K562 (cell line): ENCODE data around the gene FMO1. TPM values are rescaled to one million over a fixed set of nuclear protein-coding genes. Genes with fewer than 3 reads are reported as not detected.

Experiments used
- ATAC-seq: fragments of 200-7000 bp; cut with Tn5 transposase; 3 replicates; pipeline ENCODE4 v1.9.1; 2020; ENCODE audit warnings: moderate library complexity
- BruUV-seq: library from RNA; stranded (reverse); fragments of 400-500 nt; replicated peaks from 2 replicates; lab custom pipeline; 2021; lab: Mats Ljungman, UMichigan
- CTCF ChIA-PET: fragments of 300-600 bp; formaldehyde crosslinking; extraction: SDS; loops from one replicate; lab custom pipeline; 2021; ENCODE audit warnings: low intra/inter-chr PET ratio; lab: Yijun Ruan, JAX
- POLR2A ChIA-PET: fragments of 300-600, 350-650 bp; sonication (Branson Sonifier 250); formaldehyde crosslinking; extraction: SDS; loops from one replicate; lab custom pipeline; 2021; ENCODE audit warnings: antibody characterized with exemption, inconsistent platforms; lab: Yijun Ruan, JAX
- DNase-seq, 4 experiments: peaks; one replicate each; pipeline versions ENCODE4 v3.0.0 to v3.0.0-alpha.2; 2011 to 2018; ENCODE audit warnings: low spot score in 3 of 4, mixed read lengths in 3 of 4; ENCODE audit errors: extremely low read depth in 1 of 4
- FAIRE-seq: peaks from 2 replicates; lab custom pipeline; 2011; peaks lifted over from hg19 to GRCh38; lab: Jason Lieb, UNC
- H2AFZ ChIP-seq: 2 replicates; pipeline ENCODE4 v1.6.0; 2011; ENCODE audit warnings: low read depth, low read length, control low read depth, inconsistent platforms
- H3K27ac ChIP-seq: fragments of 200-600 bp; 3 replicates; pipeline ENCODE4 v1.8.0; 2011; ENCODE audit warnings: low read depth, mild to moderate bottlenecking, control low read depth, inconsistent platforms, low read length, moderate library complexity, mixed read lengths; ENCODE audit errors: extremely low read depth
- H3K27me3 ChIP-seq, 2 experiments: fragments of 300-600 bp in 1 of 2; 2 replicates in 1 of 2; 3 replicates in 1 of 2; pipeline versions ENCODE4 v1.6.0 to v1.8.0; 2011; ENCODE audit warnings: inconsistent platforms in 2 of 2, low read length in 2 of 2, mild to moderate bottlenecking in 1 of 2, mixed read lengths in 1 of 2, moderate library complexity in 1 of 2; ENCODE audit not compliant: control insufficient read depth in 2 of 2, insufficient read depth in 2 of 2
- H3K36me3 ChIP-seq: fragments of 300-600 bp; 3 replicates; pipeline ENCODE4 v1.8.0; 2011; ENCODE audit warnings: mild to moderate bottlenecking, low read length, inconsistent platforms; ENCODE audit not compliant: control insufficient read depth, insufficient read depth
- H3K4me1 ChIP-seq, 2 experiments: fragments of 200-600 bp in 1 of 2; replicated peaks in 1 of 2; 2 replicates in 1 of 2; 3 replicates in 1 of 2; pipeline versions ENCODE4 v1.5.1 to v1.8.0; 2011; ENCODE audit warnings: inconsistent platforms in 2 of 2, low read length in 2 of 2, mild to moderate bottlenecking in 1 of 2, mixed read lengths in 1 of 2, moderate library complexity in 1 of 2; ENCODE audit not compliant: control insufficient read depth in 2 of 2, insufficient read depth in 2 of 2
- H3K4me2 ChIP-seq: 2 replicates; pipeline ENCODE4 v1.6.1; 2011; ENCODE audit warnings: low read length, control low read depth, inconsistent platforms, mixed read lengths; ENCODE audit not compliant: insufficient read depth
- H3K4me3 ChIP-seq: fragments of 200-600 bp; sonication (generic), shearing (Covaris generic); 2 replicates; pipeline ENCODE4 v1.5.1; 2016; ENCODE audit warnings: control low read depth, inconsistent platforms
- H3K79me2 ChIP-seq: fragments of 200-600 bp; 3 replicates; pipeline ENCODE4 v1.8.0; 2011; ENCODE audit warnings: low read length, inconsistent platforms; ENCODE audit not compliant: control insufficient read depth, insufficient read depth
- H3K9ac ChIP-seq, 2 experiments: 2 replicates each; pipeline versions ENCODE4 v1.6.0 to v1.6.1; 2011; ENCODE audit warnings: low read depth in 2 of 2, low read length in 2 of 2, control low read depth in 1 of 2, inconsistent platforms in 1 of 2, mild to moderate bottlenecking in 1 of 2, mixed read lengths in 1 of 2; ENCODE audit not compliant: insufficient read depth in 1 of 2
- H3K9me1 ChIP-seq: one replicate; pipeline ENCODE4 v1.6.0; 2011; ENCODE audit warnings: inconsistent platforms, mild to moderate bottlenecking, low read length, moderate library complexity; ENCODE audit not compliant: control insufficient read depth, insufficient read depth
- H3K9me3 ChIP-seq: replicated peaks from 2 replicates; pipeline ENCODE4 v1.5.1; 2011; ENCODE audit warnings: low read depth, low read length, inconsistent platforms; ENCODE audit not compliant: control insufficient read depth, insufficient read depth
- H4K20me1 ChIP-seq: replicated peaks from 2 replicates; pipeline ENCODE4 v1.6.1; 2011; ENCODE audit warnings: low read length, inconsistent platforms, mixed read lengths; ENCODE audit not compliant: control insufficient read depth, insufficient read depth
- BRF1 ChIP-seq: IDR thresholded peaks from 3 replicates; pipeline ENCODE4 v1.6.1; 2011; ENCODE audit warnings: borderline replicate concordance, mild to moderate bottlenecking; ENCODE audit not compliant: insufficient read length; ENCODE audit errors: extremely low read depth
- CTCF ChIP-seq, 3 experiments: IDR thresholded peaks in 2 of 3; conservative IDR thresholded peaks in 1 of 3; 2 replicates each; pipeline ENCODE4 v1.5.1; 2011 to 2012; ENCODE audit warnings: low read length in 3 of 3, mild to moderate bottlenecking in 3 of 3, control low read depth in 2 of 3, improper control_type of control experiment in 1 of 3, inconsistent platforms in 1 of 3, low read depth in 1 of 3, mixed read lengths in 1 of 3, moderate library complexity in 1 of 3; ENCODE audit not compliant: insufficient read depth in 2 of 3
- KAT2B ChIP-seq: IDR thresholded peaks from one replicate; pipeline ENCODE4 v1.6.1; 2012; ENCODE audit warnings: low read depth, mild to moderate bottlenecking, control low read depth, inconsistent platforms, low read length, moderate library complexity
- MAZ ChIP-seq, 2 experiments: fragments of 450-650 bp in 1 of 2; sonication (generic) in 1 of 2; formaldehyde crosslinking; IDR thresholded peaks in 1 of 2; conservative IDR thresholded peaks in 1 of 2; 2 replicates each; pipeline versions ENCODE4 v1.4.0 to v1.5.0; 2020; ENCODE audit warnings: mild to moderate bottlenecking in 1 of 2, missing genetic modification reagents in 1 of 2
- MIER1 ChIP-seq: fragments of 450-650 bp; IDR thresholded peaks from 2 replicates; pipeline ENCODE4 v1.6.1; 2016; ENCODE audit warnings: antibody characterized with exemption, mild to moderate bottlenecking, low read depth
- POLR2AphosphoS2 ChIP-seq: IDR thresholded peaks from 2 replicates; pipeline ENCODE4 v1.6.1; 2012; ENCODE audit warnings: low read length, improper control_type of control experiment
- PYGO2 ChIP-seq: fragments of 450-650 bp; IDR thresholded peaks from 2 replicates; pipeline ENCODE4 v1.6.1; 2016; ENCODE audit warnings: mild to moderate bottlenecking, missing genetic modification characterization, moderate library complexity, missing compliant biosample characterization
- ZNF253 ChIP-seq: fragments of 250-450 bp; sonication (Bioruptor Pico); conservative IDR thresholded peaks from 2 replicates; pipeline ENCODE4 v1.6.1; 2021; ENCODE audit warnings: mild to moderate bottlenecking
- ZNF583 ChIP-seq: fragments of 250-450 bp; sonication (Bioruptor Pico); IDR thresholded peaks from 2 replicates; pipeline ENCODE4 v1.4.0; 2020
- ZNF740 ChIP-seq, 3 experiments: fragments of 200-800 bp in 1 of 3; sonication (Bioruptor generic) in 1 of 3; sonication (generic) in 1 of 3; formaldehyde crosslinking in 1 of 3; IDR thresholded peaks; 2 replicates each; pipeline versions ENCODE4 v1.6.1 to v1.8.0; 2016 to 2022; ENCODE audit warnings: mild to moderate bottlenecking in 2 of 3, missing compliant biosample characterization in 2 of 3, missing genetic modification characterization in 2 of 3, missing genetic modification reagents in 1 of 3
- WGBS: fragments of 100-300 bp; shearing (Covaris generic); methylation state at CpG from one replicate; pipeline ENCODE4 v1.1.6; 2016; ENCODE audit warnings: low coverage, mixed read lengths; ENCODE audit not compliant: insufficient coverage; ENCODE audit errors: missing lambda C conversion rate; 5-methylcytosine and 5-hydroxymethylcytosine counted together
- in situ Hi-C: fragments of 300-500 bp; cut with MboI; formaldehyde crosslinking; loops from 4 replicates; pipeline ENCODE4 v1.15.0; 2018; ENCODE audit warnings: inconsistent platforms, mixed read lengths
- intact Hi-C: fragments of 100-400 bp; cut with micrococcal nuclease; formaldehyde crosslinking; loops from 2 replicates; pipeline ENCODE4 v1.14.2; 2022
- polyA plus RNA-seq, 8 experiments: library from polyadenylated mRNA; depleted of rRNA in 4 of 8; stranded (reverse) in 5 of 8; unstranded in 3 of 8; fragments of >200 nt; fragmentation: Nextera tagmentation in 2 of 8; fragmentation: Illumina TruSeq in 1 of 8; extraction: Ambion mirVana in 2 of 8; extraction: Trizol in 1 of 8; gene quantifications; 2 replicates each; pipeline versions ENCODE4 v1.2.1 to v1.2.3, GENCODE V29; 2011 to 2014; ENCODE audit warnings: inconsistent platforms in 1 of 8, missing spikeins in 1 of 8
- total RNA-seq, 7 experiments: library from RNA; depleted of rRNA in 6 of 7; stranded (reverse); fragments of >200 nt in 6 of 7; fragmentation: Illumina TruSeq in 2 of 7; extraction: Trizol in 2 of 7; gene quantifications; 2 replicates each; pipeline versions ENCODE4 v1.2.1 to v1.2.3, GENCODE V29; 2011 to 2021; ENCODE audit warnings: low replicate concordance in 1 of 7
- TF ChIP-seq, protein P1 (sequence below): fragments of 450-650 bp; formaldehyde crosslinking; IDR thresholded peaks from 2 replicates; pipeline ENCODE4 v1.4.0; 2022; ENCODE audit warnings: mild to moderate bottlenecking, moderate library complexity

The FMO1 gene
- total and polyA plus RNA-seq, 9 of the 15 experiments (the other 6 are each of a cell fraction or from before 2014, with no cell fraction given), result not detected

DNA sequence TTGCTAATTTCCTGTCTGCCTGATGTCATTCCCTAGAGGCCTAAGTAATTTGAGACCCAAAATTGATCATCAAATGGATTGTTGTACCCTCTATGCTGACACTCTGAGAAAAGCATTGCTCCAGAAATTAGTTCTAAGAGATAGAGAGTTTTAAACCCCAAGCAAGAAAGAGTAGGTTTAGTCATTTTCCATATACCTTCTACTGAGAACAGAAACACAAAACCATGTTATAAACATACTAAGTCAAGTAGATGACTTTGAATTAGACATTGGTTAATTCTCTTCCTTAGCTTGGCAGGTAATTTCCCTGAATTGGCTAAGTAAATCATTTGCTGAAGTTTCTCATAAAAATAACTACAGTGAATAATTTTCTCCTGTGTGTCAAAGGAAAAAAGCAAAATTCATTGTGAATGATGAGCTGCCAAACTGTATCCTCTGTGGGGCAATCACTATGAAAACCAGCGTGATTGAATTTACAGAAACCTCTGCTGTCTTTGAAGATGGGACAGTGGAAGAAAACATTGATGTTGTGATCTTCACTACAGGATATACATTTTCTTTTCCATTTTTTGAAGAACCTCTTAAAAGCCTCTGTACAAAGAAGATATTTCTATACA lies 85.8 kb downstream of the FMO1 start:
- no peaks in the 10 kb centered on the region for H3K36me3 ChIP-seq
- H3K27ac ChIP-seq, result no peak overlapping the region
- intact Hi-C loops (no loop called here), in situ Hi-C loops (no loop called here)
- no TSS peak for BruUV-seq
- 0% methylated on average over 1 of the region's 1 CpG for WGBS
- no peak for FAIRE-seq
- H2AFZ ChIP-seq, result no peak overlapping the region
- H3K79me2 ChIP-seq, result no peaks in the 10 kb centered on the region
- ChIA-PET CTCF (no interaction called here), POLR2A (interaction anchor here (0.6 to 0.7 kb wide), 2 partner anchors 10 to 33 kb away, joined by 3 read pairs; no protein-coding TSS in a partner anchor)
- no peak overlapping the region for H3K9ac ChIP-seq
- H3K9me3 ChIP-seq, result no peaks in the 10 kb centered on the region
- no peak overlapping the region for H3K4me2 ChIP-seq
- H4K20me1 ChIP-seq, result no peaks in the 10 kb centered on the region; the same call in 1 of the 2 replicates
- no peak for ATAC-seq
- no peak for DNase-seq
- H3K4me3 ChIP-seq, result no peak overlapping the region
- no peaks in the 10 kb centered on the region for H3K27me3 ChIP-seq
- H3K4me1 ChIP-seq, result no peaks in the 10 kb centered on the region
- H3K9me1 ChIP-seq, result no peaks in the 10 kb centered on the region
- TF ChIP-seq MIER1, result no peak
- TF ChIP-seq KAT2B, result no peak
- TF ChIP-seq, protein P1, sequence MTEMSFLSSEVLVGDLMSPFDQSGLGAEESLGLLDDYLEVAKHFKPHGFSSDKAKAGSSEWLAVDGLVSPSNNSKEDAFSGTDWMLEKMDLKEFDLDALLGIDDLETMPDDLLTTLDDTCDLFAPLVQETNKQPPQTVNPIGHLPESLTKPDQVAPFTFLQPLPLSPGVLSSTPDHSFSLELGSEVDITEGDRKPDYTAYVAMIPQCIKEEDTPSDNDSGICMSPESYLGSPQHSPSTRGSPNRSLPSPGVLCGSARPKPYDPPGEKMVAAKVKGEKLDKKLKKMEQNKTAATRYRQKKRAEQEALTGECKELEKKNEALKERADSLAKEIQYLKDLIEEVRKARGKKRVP (CRISPR knock-in tag), result no peak
- TF ChIP-seq ZNF253 (CRISPR knock-in tag), result no peak
- TF ChIP-seq CTCF (IDR thresholded peaks at IDR 0.05 in 2 of 3, conservative IDR thresholded peaks at IDR 0.05 in 1 of 3; ENCODE audit: insufficient read depth in 2 of 3, low read depth in 1 of 3, low read length in 3 of 3), result no peak
- TF ChIP-seq ZNF583 (CRISPR knock-in tag), result no peak
- TF ChIP-seq PYGO2, result no peak
- no peak for TF ChIP-seq POLR2AphosphoS2
- TF ChIP-seq BRF1, result no peak
- no peak for TF ChIP-seq ZNF740 (CRISPR knock-in tag; IDR thresholded peaks at IDR 0.05)
- no peak for TF ChIP-seq ZNF740 (tag; IDR thresholded peaks at IDR 0.05)
- TF ChIP-seq MAZ (CRISPR knock-in tag; conservative IDR thresholded peaks at IDR 0.05 in 1 of 2, IDR thresholded peaks at IDR 0.05 in 1 of 2), result no peak
- TF ChIP-seq, all 486 proteins: peak for 0
